Liver (tissue), 9 donors: ENCODE measurements around the gene MLXIP. TPM values are rescaled to one million over a fixed set of nuclear protein-coding genes. Genes with fewer than 3 reads are reported as not detected.

Source experiments
- DNase-seq: peaks from one replicate; pipeline ENCODE4 v3.0.0-alpha.2; 2017; ENCODE audit warnings: low spot score
- H3K27ac ChIP-seq, 2 donors: one replicate each; pipeline ENCODE4 v1.7.0; 2013; ENCODE audit warnings: inconsistent platforms in 2 of 2, low read length in 2 of 2, control low read depth in 1 of 2, low read depth in 1 of 2, mild to moderate bottlenecking in 1 of 2
- H3K27me3 ChIP-seq, 4 donors: one replicate each; pipeline versions ENCODE4 v1.6.1 to v1.7.0; 2013; ENCODE audit warnings: low read length in 3 of 4, inconsistent platforms in 1 of 4, mild to moderate bottlenecking in 1 of 4, moderate library complexity in 1 of 4; ENCODE audit not compliant: control insufficient read depth in 4 of 4, insufficient read depth in 4 of 4
- H3K36me3 ChIP-seq, 4 donors: one replicate each; pipeline versions ENCODE4 v1.6.1 to v1.7.0; 2013; ENCODE audit warnings: low read length in 3 of 4, mild to moderate bottlenecking in 3 of 4, low read depth in 1 of 4, moderate library complexity in 1 of 4; ENCODE audit not compliant: control insufficient read depth in 4 of 4, insufficient read depth in 3 of 4
- H3K4me1 ChIP-seq, 4 donors: one replicate each; pipeline versions ENCODE4 v1.6.1 to v1.7.0; 2013; ENCODE audit warnings: low read length in 3 of 4, mild to moderate bottlenecking in 3 of 4, moderate library complexity in 1 of 4; ENCODE audit not compliant: control insufficient read depth in 4 of 4, insufficient read depth in 4 of 4
- H3K4me3 ChIP-seq, 3 donors: one replicate each; pipeline versions ENCODE4 v1.6.1 to v1.7.0; 2013; ENCODE audit warnings: low read length in 3 of 3, control low read depth in 1 of 3, low read depth in 1 of 3, mild to moderate bottlenecking in 1 of 3
- H3K9ac ChIP-seq, 2 donors: one replicate each; pipeline ENCODE4 v1.7.0; 2013; ENCODE audit warnings: low read length in 2 of 2, mild to moderate bottlenecking in 2 of 2, moderate library complexity in 2 of 2, control low read depth in 1 of 2, low read depth in 1 of 2
- H3K9me3 ChIP-seq, 4 donors: one replicate each; pipeline versions ENCODE4 v1.6.1 to v1.7.0; 2013; ENCODE audit warnings: low read length in 3 of 4; ENCODE audit not compliant: control insufficient read depth in 4 of 4
- ATF3 ChIP-seq: IDR thresholded peaks from 2 replicates; pipeline ENCODE4 v1.6.1; 2016; ENCODE audit warnings: antibody characterized with exemption
- CTCF ChIP-seq: fragments of 150-350 bp; IDR thresholded peaks from 2 replicates; pipeline ENCODE4 v1.5.1; 2017; ENCODE audit warnings: improper control_type of control experiment, low read depth, low read length; ENCODE audit not compliant: missing input control
- EGR1 ChIP-seq, 2 donors: IDR thresholded peaks; 2 replicates each; pipeline ENCODE4 v1.6.1; 2016 to 2018; ENCODE audit warnings: antibody characterized with exemption in 2 of 2, low read depth in 2 of 2
- FOXA1 ChIP-seq: IDR thresholded peaks from 2 replicates; pipeline ENCODE4 v1.6.1; 2016; ENCODE audit warnings: antibody characterized with exemption
- FOXA2 ChIP-seq: IDR thresholded peaks from 2 replicates; pipeline ENCODE4 v1.6.1; 2016; ENCODE audit warnings: antibody characterized with exemption
- GABPA ChIP-seq, 2 donors: IDR thresholded peaks in 1 of 2; conservative IDR thresholded peaks in 1 of 2; 2 replicates each; pipeline ENCODE4 v1.6.1; 2016; ENCODE audit warnings: antibody characterized with exemption in 2 of 2, mild to moderate bottlenecking in 1 of 2, moderate library complexity in 1 of 2
- HNF4A ChIP-seq, 2 donors: conservative IDR thresholded peaks; 2 replicates each; pipeline ENCODE4 v1.6.1; 2016; ENCODE audit warnings: antibody characterized with exemption in 2 of 2, mild to moderate bottlenecking in 2 of 2
- HNF4G ChIP-seq: IDR thresholded peaks from 2 replicates; pipeline ENCODE4 v1.6.1; 2016; ENCODE audit warnings: antibody characterized with exemption
- JUND ChIP-seq, 2 donors: IDR thresholded peaks; 2 replicates each; pipeline ENCODE4 v1.6.1; 2016; ENCODE audit warnings: antibody characterized with exemption in 2 of 2
- MAX ChIP-seq: IDR thresholded peaks from 2 replicates; pipeline ENCODE4 v1.6.1; 2016; ENCODE audit warnings: antibody characterized with exemption
- NR2F2 ChIP-seq: IDR thresholded peaks from 2 replicates; pipeline ENCODE4 v1.6.1; 2016; ENCODE audit warnings: antibody characterized with exemption
- RAD21 ChIP-seq, 2 donors: IDR thresholded peaks; 2 replicates each; pipeline ENCODE4 v1.6.1; 2016; ENCODE audit warnings: antibody characterized with exemption in 2 of 2, mild to moderate bottlenecking in 2 of 2
- RXRA ChIP-seq, 2 donors: IDR thresholded peaks; 2 replicates each; pipeline ENCODE4 v1.6.1; 2017 to 2018; ENCODE audit warnings: antibody characterized with exemption in 2 of 2, mild to moderate bottlenecking in 1 of 2
- SP1 ChIP-seq: IDR thresholded peaks from 2 replicates; pipeline ENCODE4 v1.6.1; 2018; ENCODE audit warnings: antibody characterized with exemption, mild to moderate bottlenecking
- TAF1 ChIP-seq: conservative IDR thresholded peaks from 2 replicates; pipeline ENCODE4 v1.6.1; 2016; ENCODE audit warnings: antibody characterized with exemption, mild to moderate bottlenecking
- ZBTB33 ChIP-seq: IDR thresholded peaks from 2 replicates; pipeline ENCODE4 v1.6.1; 2016; ENCODE audit warnings: antibody characterized with exemption
- WGBS: extraction: QIAGEN DNeasy Blood & Tissue Kit; methylation state at CpG from one replicate; pipeline ENCODE4 v1.1.7; 2013; 5-methylcytosine and 5-hydroxymethylcytosine counted together
- polyA plus RNA-seq, 2 donors: library from polyadenylated mRNA; stranded (reverse) in 1 of 2; unstranded in 1 of 2; fragments of 200-250 nt in 1 of 2; fragments of >200 nt in 1 of 2; fragmentation: Nextera tagmentation in 1 of 2; extraction: Ambion mirVana in 1 of 2; gene quantifications; one replicate each; pipeline versions ENCODE4 v1.2.1 to v1.2.3, GENCODE V29; 2013 to 2015
- total RNA-seq, 2 donors: library from RNA; depleted of rRNA; stranded (reverse); fragments of >200 nt; gene quantifications; one replicate each; pipeline ENCODE4 v1.2.3, GENCODE V29; 2014
- donor health status: healthy.
- donor health status: healthy.
- donor health status: healthy.
- donor health status: healthy.
- donor health status: healthy.

Gene MLXIP
- total and polyA plus RNA-seq, 4 donors, result 10.6 to 19.5 (median 11.0) TPM

GRCh38 chr12:122121745-122122144 is 43.2 kb downstream of the MLXIP start (continued):
- TF ChIP-seq CTCF (no peak), HNF4G (no peak), JUND (IDR thresholded peaks at IDR 0.05) (no peak)

- peaks cover 7 to 50% (median 39%) of the 10 kb centered on the region in 4 donors for H3K4me1 ChIP-seq
- peak overlapping the region; percentile 3 to 17 for H3K9ac ChIP-seq
- H3K27me3 ChIP-seq, result no peaks in the 10 kb centered on the region
- H3K27ac ChIP-seq, result peak overlapping the region; percentile 54 to 66
- peaks cover 0 to 5% (median 1%) of the 10 kb centered on the region in 4 donors for H3K36me3 ChIP-seq
- no peaks in the 10 kb centered on the region for H3K9me3 ChIP-seq
- 16% methylated on average over 22 of the region's 22 CpGs for WGBS
- H3K4me3 ChIP-seq, result no peak overlapping the region
- TF ChIP-seq SP1 (peak; percentile 13), HNF4A (conservative IDR thresholded peaks at IDR 0.05) (peak in 1 of 2 donors; percentile 3), FOXA2 (no peak), ATF3 (no peak), ZBTB33 (no peak), HNF4G (no peak), CTCF (peak; percentile 65), TAF1 (no peak), EGR1 (IDR thresholded peaks at IDR 0.05; ENCODE audit: low read depth in 2 of 2) (no peak), NR2F2 (peak; percentile 14), FOXA1 (no peak), GABPA (IDR thresholded peaks at IDR 0.05 in 1 of 2, conservative IDR thresholded peaks at IDR 0.05 in 1 of 2) (no peak), RXRA (IDR thresholded peaks at IDR 0.05) (peak; percentile 15 to 47), RAD21 (IDR thresholded peaks at IDR 0.05) (peak; percentile 94 to 95), MAX (no peak)
- peak; percentile 82 for DNase-seq
Measured at GRCh38 chr12:122123051-122123760, 44.6 kb downstream of the MLXIP start.
